HG03025 (cell line): ENCODE data around the gene FASLG.
"Not testable (repeated sequence)": the region's sequence is repeated elsewhere in the genome, so short reads cannot be mapped to it uniquely, and the experiment has no call there.

Source experiments
- ATAC-seq: cut with Tn5 transposase; IDR thresholded peaks from one replicate; pipeline ENCODE4 v1.9.1; 2021; ENCODE audit warnings: mild to moderate bottlenecking, moderate library complexity; ENCODE audit not compliant: unreplicated experiment, low FRiP score

The FASLG gene

DNA sequence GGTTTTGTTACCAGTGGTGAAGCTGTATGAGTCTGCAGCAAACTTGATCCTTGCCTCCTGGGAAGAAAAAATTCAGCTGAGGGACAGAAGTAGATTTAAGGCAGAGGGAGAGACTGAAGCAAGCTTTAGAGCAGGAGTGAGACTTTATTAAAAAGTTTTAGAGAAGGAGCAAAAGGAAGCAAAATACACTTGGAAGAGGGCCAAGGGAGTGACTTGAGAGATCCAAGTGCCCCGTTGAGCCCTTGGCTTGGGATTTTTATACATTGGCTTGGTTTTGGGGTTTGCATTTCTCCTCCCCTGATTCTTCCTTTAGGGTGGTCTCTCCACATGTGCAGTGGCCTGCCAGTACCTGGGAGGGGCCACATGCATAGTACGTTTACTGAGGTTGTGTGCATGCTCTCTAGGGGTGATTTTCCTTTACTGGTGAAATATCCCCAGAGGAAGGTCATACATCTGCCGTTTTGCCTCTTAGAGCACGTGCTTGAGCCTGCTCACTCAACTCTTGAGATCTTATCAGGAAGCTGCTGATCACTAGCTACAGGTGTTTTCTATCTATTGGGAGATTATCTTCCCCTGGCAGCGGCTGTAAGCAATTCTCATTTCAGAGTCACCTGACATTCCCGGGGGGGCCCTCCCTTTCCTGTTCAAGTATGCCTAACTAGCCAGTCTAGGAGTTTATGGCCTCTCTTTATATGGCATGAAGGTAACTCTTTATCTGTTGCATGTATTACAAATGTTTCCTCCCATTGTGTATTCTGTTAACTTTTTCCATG lies 20.3 kb downstream of the FASLG start:
- no peak for ATAC-seq

- no peak for ATAC-seq
Measured at GRCh38 chr1:172680244-172680643, 21.3 kb downstream of the FASLG start.

DNA sequence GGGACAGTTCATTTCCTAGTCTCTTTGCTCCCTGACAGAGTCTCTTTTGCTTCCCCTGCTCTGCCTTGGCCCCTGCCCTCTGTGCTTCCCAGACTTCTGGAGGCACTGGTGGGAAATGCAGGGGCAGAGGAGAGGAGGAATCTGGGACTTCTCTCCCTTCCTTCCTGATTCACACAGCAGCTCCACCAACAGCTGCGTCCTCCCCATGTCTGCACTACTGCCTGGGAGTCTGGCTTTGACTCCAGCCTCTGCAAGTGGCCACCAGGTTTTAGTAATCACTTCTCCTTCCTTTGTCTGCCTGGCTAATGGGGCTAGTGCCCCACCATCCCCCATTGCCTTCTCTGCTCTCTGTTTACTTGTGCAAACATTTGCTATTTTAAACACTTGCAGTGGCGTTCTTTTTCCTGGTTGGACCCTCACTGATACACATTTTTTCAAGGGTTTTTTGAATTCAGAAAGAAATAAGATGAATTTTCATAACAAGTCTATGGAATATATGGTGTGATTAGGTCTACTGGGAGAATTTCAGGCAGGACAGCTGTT lies 21.9 kb downstream of the FASLG start:
- ATAC-seq = no peak

DNA sequence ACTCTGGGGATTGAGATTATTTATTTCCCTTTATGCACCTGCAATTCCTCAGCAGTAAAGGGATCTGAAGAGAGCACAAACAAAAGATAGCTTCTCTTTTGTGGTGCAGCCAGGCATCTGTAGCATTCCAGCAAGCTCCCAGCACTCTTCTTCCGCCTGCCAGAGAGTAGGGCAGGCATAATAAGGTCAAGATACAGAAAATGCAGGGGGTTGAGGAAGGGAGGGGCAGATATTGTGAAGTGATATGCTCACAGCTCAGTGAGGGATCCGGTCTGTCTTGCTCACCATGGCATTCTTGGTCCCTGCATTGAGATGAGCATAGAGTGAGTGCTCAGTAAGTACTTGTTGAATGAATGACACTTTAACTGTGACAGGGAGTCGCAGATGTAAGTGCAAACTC lies 23.9 kb downstream of the FASLG start:
- ATAC-seq = no peak

GRCh38 chr1:172686143-172686542 lies 27.2 kb downstream of the FASLG start:
- no peak for ATAC-seq

DNA sequence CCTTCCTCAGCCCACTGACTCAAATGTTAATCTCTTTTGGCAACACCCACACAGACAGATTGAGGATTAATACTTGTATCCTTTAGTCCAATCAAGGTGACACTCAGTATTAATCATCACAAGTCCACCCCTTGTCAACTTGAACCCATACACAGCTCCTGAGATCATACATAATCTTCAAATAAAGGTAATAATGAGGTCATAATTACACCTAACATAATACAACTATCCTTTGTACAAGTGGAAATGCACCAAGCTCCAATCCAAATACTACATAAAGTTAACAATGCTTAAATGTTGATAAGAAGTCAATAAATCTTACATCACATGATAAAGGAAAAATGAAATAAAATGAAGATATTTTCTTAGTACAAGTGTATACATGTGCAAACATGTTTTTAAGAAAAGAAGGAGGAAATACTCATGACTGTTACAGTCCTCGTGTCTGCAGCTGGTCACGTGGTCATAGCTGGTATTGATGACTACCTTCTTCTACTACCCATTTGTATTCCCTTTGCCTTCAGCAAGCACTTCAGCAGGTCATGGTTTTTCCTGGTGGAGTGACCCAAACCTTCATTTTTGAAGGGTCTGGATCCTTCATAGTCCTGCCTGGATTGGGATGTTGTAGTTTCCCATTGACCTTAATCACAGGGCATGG lies 29.7 kb downstream of the FASLG start:
- not testable (repeated sequence) for ATAC-seq

DNA sequence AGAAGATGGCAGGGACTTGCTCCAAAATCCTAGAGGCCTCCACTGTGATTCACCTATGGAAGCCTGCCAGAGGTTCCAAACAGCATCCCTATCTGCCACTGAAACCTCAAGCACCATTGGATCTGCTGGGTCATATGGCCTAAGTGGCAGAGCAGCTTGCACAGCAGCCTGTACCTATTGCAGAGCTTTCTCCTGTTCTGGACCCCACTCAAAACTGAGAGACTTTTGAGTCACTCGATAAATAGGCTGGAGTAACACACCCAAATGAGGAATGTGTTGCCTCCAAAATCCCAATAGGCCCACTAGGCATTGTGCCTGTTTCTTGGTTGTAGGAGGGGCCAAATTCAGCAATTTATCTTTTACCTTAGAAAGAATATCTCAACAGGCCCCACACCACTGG lies 32.0 kb downstream of the FASLG start:
- ATAC-seq = not testable (repeated sequence)

- ATAC-seq = no peak
Measured at GRCh38 chr1:172697534-172698002, 38.7 kb downstream of the FASLG start.

DNA sequence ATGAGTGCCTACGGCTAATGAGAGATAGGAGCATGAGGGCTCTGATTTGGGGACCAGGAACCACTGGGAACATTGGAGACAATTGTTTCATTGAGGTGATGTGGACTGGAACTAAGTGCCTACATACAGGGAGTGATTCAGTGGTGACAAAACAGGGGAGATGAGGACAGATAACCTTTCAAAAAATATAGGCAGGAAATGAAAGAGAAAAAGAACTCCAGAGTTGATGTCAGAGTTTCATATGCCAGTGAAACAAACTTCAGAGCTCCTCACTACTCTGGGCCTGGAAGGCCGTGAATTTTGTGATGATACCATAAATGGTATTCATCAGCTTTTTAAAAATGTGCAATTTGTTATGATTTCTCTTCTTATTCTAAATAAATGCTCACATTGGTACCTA lies 39.3 kb downstream of the FASLG start:
- no peak for ATAC-seq

GRCh38 chr1:172699111-172699510 lies 40.2 kb downstream of the FASLG start:
- ATAC-seq = no peak

- no peak for ATAC-seq
Measured at GRCh38 chr1:172699695-172700227, 40.9 kb downstream of the FASLG start.

GRCh38 chr1:172700556-172700955 lies 41.7 kb downstream of the FASLG start:
- ATAC-seq = no peak

- ATAC-seq = no peak
Measured at GRCh38 chr1:172704001-172704400, 45.1 kb downstream of the FASLG start.

DNA sequence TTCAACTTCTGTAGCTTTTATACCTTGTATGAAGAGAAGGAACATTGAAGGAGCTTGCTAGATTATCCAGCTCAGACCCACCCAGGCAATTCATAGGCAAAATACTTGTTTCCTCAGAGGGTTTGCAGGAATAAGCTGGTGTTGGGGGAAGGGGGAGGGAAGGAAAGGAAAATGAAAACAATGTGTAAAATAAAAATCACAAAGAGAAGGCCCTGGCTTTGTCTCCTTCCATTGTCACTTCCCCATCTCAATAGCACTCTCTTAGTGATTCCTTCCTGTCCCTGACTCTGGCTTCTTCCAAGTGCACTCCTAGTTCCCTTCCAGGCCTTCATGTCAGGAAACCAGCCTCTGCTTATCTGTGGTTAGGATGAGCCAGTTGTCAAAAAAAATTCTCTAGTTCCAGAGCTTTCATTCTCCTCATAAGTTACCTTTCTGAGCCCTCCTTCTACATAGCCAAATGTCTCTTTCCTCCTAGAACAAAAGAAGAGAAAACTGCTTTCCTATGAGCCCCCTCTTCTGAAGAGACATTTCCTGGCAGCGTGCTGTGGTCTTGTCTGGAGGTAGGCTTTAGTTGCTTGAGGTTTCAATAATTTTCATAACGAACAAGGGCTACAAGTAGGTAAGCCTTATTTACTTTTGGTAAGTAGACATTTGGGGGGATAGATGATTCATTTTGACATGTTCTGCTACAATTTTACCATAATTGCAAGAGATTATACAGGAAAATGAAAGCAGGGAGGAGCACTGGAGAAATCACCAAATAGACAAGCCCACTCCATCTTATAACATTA lies 45.7 kb downstream of the FASLG start:
- ATAC-seq = no peak

- ATAC-seq = no peak
Measured at GRCh38 chr1:172708452-172708851, 49.5 kb downstream of the FASLG start.

DNA sequence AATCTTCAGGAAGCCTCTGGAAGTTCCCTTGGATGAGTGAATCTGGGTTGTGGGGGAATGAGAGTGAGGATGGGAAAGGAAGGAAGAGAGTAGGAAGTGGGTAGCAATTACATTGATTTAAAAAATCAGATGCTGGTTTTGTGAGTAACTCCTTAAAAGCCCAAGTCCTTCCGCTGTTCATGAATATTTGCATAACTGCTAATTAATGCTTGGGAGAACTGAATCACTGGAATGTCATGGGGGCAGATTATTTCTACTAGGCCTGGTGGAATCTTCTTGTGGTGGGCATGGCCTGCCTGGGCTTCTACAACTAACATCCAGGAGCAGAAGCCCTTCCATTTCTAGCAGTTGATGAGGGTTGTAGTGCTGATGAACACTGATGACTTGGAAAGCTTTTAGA lies 52.7 kb downstream of the FASLG start:
- no peak for ATAC-seq

GRCh38 chr1:172713466-172713865 lies 54.6 kb downstream of the FASLG start:
- ATAC-seq = no peak
